HepG2 (cell line): Measurements from ENCODE around the gene DRD1.

Source experiments
- ATM ChIP-seq: fragments of 450-650 bp; IDR thresholded peaks from 2 replicates; pipeline ENCODE4 v1.7.1; 2017; ENCODE audit warnings: mild to moderate bottlenecking, borderline replicate concordance
- JUND ChIP-seq: sonication (generic); formaldehyde crosslinking; IDR thresholded peaks from 2 replicates; pipeline ENCODE4 v1.8.0; 2022; ENCODE audit warnings: mild to moderate bottlenecking, missing genetic modification reagents
- TSC22D2 ChIP-seq: sonication (generic); formaldehyde crosslinking; IDR thresholded peaks from 2 replicates; pipeline ENCODE4 v1.5.1; 2020; ENCODE audit warnings: missing genetic modification reagents, mild to moderate bottlenecking, borderline replicate concordance
- TF ChIP-seq, protein P1 (sequence below): sonication (generic); formaldehyde crosslinking; IDR thresholded peaks from 2 replicates; pipeline ENCODE4 v1.5.0; 2020; ENCODE audit warnings: mild to moderate bottlenecking, missing genetic modification reagents, moderate library complexity

DNA sequence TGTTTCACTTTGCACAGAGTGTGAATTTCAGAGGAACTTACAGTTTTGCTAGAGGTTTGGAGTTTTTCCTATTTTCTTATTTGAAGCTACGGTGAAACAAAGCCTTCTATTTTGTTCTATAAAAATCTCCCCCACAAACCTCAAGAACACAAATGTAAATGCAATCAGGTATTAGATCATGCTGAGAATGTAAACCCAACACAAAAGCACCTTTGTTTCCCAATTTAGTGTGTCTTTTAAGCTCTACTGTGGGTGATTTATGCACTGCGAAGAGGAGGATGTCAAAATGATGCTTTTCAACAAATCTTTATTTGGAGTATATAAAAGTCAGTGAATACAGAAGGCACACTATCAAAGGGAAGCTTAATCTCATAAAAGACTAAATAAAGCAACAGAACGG, 4.3 kb upstream of the DRD1 start:
- TF ChIP-seq, protein P1, sequence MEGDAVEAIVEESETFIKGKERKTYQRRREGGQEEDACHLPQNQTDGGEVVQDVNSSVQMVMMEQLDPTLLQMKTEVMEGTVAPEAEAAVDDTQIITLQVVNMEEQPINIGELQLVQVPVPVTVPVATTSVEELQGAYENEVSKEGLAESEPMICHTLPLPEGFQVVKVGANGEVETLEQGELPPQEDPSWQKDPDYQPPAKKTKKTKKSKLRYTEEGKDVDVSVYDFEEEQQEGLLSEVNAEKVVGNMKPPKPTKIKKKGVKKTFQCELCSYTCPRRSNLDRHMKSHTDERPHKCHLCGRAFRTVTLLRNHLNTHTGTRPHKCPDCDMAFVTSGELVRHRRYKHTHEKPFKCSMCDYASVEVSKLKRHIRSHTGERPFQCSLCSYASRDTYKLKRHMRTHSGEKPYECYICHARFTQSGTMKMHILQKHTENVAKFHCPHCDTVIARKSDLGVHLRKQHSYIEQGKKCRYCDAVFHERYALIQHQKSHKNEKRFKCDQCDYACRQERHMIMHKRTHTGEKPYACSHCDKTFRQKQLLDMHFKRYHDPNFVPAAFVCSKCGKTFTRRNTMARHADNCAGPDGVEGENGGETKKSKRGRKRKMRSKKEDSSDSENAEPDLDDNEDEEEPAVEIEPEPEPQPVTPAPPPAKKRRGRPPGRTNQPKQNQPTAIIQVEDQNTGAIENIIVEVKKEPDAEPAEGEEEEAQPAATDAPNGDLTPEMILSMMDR (CRISPR knock-in tag): no peak
- TF ChIP-seq TSC22D2 (CRISPR knock-in tag): no peak
- TF ChIP-seq JUND (CRISPR knock-in tag): no peak
- no peak for TF ChIP-seq ATM
